Large intestine (tissue), 3 donors: ENCODE data around the gene MARCKS. TPM values are rescaled to one million over a fixed set of nuclear protein-coding genes. Genes with fewer than 3 reads are reported as not detected.

Experiments used
- DNase-seq, 2 donors: peaks; one replicate each; pipeline versions ENCODE4 v3.0.0 to v3.0.0-alpha.2; 2013
- H3K27ac ChIP-seq: one replicate; pipeline ENCODE4 v1.5.1; 2013; ENCODE audit warnings: low read length
- H3K27me3 ChIP-seq: 2 replicates; pipeline ENCODE4 v1.6.1; 2013; ENCODE audit warnings: low read length; ENCODE audit not compliant: control insufficient read depth, insufficient read depth
- H3K36me3 ChIP-seq: 2 replicates; pipeline ENCODE4 v1.6.1; 2013; ENCODE audit warnings: low read length; ENCODE audit not compliant: control insufficient read depth, insufficient read depth
- H3K4me1 ChIP-seq: one replicate; pipeline ENCODE4 v1.6.1; 2013; ENCODE audit warnings: low read length; ENCODE audit not compliant: control insufficient read depth, insufficient read depth
- H3K4me3 ChIP-seq: one replicate; pipeline ENCODE4 v1.5.1; 2013; ENCODE audit warnings: low read length
- H3K9me3 ChIP-seq: one replicate; pipeline ENCODE4 v1.6.1; 2013; ENCODE audit warnings: mild to moderate bottlenecking, low read depth, low read length, moderate library complexity; ENCODE audit not compliant: control insufficient read depth
- WGBS: methylation state at CpG from one replicate; pipeline ENCODE4 v1.1.5; 2013; ENCODE audit warnings: low lambda C conversion rate; ENCODE audit not compliant: insufficient coverage; 5-methylcytosine and 5-hydroxymethylcytosine counted together
- polyA plus RNA-seq: library from polyadenylated mRNA; unstranded; fragments of 120-200 nt; gene quantifications from one replicate; pipeline ENCODE4 v1.2.1, GENCODE V29; 2013

The MARCKS gene
- polyA plus RNA-seq, 1 donor = 97.6 TPM

DNA sequence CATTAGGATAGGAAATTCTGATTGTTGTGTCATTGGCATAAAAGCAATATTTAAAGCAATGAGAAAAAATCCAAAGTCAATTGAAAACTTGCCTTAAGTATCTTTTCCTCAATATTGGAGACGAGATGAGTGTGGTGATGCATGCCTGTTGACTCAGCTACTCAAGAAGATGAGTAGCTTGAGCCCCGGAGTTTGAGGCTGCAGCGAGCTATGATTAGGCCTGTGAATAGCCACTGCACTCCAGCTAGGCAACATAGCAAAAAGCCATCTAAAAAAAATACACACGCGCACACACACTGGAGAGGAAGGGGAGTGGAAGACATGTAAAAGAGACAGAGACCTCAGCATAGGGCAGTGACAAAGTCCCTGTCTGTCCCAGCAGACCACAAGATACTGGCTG, 9.7 kb upstream of the MARCKS start:
- Histone ChIP-seq H3K4me3 (no peak overlapping the region), H3K36me3 (no peaks in the 10 kb centered on the region), H3K27me3 (no peaks in the 10 kb centered on the region), H3K4me1 (no peaks in the 10 kb centered on the region), H3K27ac (no peak overlapping the region), H3K9me3 (no peaks in the 10 kb centered on the region)
- 100% methylated on average over 1 of the region's 5 CpGs for WGBS
- DNase-seq = no peak

- DNase-seq = no peak
- Histone ChIP-seq H3K4me3 (no peak overlapping the region), H3K9me3 (no peaks in the 10 kb centered on the region), H3K27me3 (no peaks in the 10 kb centered on the region), H3K27ac (no peak overlapping the region), H3K4me1 (no peaks in the 10 kb centered on the region), H3K36me3 (no peaks in the 10 kb centered on the region)
Observed at GRCh38 chr6:113848280-113848679, 8.9 kb upstream of the MARCKS start.

DNA sequence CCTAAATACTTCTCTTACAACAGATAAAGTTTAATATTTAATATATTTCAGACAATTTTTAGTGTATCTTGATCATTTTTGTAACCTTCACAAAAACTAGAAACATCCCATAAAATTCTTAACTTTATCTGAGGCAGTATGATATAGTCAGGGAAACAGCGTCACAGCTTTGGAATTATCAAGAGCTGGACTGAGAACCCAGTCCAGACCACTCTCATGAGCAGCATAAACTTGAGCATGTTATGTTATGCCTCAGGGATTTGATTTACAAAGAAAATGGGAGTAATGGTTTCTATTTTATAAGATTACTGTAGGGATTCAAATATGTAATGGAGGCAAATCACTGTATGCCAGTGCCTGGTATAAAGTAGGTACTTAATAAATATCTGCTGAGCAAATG, 8.3 kb upstream of the MARCKS start:
- H3K4me1 ChIP-seq = peaks cover under 1% of the 10 kb centered on the region
- H3K9me3 ChIP-seq = no peaks in the 10 kb centered on the region
- no peak overlapping the region for H3K27ac ChIP-seq
- H3K27me3 ChIP-seq = no peaks in the 10 kb centered on the region
- no peaks in the 10 kb centered on the region for H3K36me3 ChIP-seq
- 83% methylated on average over 1 of the region's 1 CpG for WGBS
- DNase-seq = no peak
- H3K4me3 ChIP-seq = no peak overlapping the region

GRCh38 chr6:113853252-113853651, 3.9 kb upstream of the MARCKS start:
- 100% methylated on average over 1 of the region's 3 CpGs for WGBS
- Histone ChIP-seq H3K9me3 (no peaks in the 10 kb centered on the region), H3K27me3 (no peaks in the 10 kb centered on the region), H3K36me3 (no peaks in the 10 kb centered on the region), H3K27ac (no peak overlapping the region), H3K4me3 (no peak overlapping the region), H3K4me1 (peaks cover 5% of the 10 kb centered on the region)
- DNase-seq = no peak

DNA sequence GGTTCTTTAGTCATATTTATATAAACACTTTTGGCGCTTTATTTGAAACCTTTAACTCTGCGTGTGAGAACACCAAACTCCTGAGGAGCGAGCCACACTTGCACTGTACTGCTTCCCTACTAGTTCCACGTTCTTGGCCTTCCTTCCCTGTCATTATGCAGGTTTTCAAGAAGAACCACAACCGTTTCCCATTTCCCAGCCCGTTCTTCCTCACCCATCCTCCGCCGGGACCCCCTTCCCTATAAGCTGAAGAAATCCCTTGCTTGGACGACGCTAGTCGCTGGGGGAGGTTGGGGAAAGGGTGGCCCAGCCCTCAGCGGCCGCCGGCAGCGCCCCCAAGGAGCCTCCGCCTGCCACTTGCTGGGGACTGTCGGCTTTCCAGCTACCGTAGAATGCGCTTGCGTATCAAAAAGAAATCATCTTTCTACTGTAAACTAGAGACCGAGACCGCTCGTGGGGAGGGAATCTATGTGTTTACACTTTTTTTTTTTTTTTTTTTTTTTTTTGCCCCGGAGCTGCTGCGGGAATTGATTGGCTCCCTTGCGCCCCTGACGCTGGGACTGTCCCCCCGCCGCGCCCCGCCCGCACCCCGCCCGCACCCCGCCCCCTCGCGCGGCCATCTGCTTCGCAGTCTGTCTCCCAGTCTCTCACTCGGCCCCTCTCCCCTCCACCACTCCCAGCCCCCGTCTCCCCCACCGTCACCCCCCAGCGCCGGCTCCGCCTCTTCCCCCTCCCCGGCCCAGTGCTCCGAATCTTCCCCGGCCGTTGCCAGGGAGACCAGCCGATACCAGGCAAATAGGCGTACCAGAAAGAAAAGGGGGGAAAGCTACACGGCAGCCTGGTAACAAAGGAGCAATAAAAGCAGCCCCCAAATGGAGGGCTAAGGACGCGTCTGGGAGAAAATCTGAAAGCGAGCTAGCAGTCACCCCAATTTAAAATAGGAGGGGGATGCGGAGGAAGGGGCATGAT, 2.3 kb upstream of the MARCKS start:
- Histone ChIP-seq H3K4me3 (peak overlapping the region; percentile 93), H3K27ac (peak overlapping the region; percentile 86), H3K4me1 (peaks cover 5% of the 10 kb centered on the region), H3K36me3 (no peaks in the 10 kb centered on the region), H3K27me3 (no peaks in the 10 kb centered on the region), H3K9me3 (no peaks in the 10 kb centered on the region)
- WGBS = no CpG with 5 or more reads among the region's 56 CpGs
- DNase-seq = peak; percentile 74 to 88

DNA sequence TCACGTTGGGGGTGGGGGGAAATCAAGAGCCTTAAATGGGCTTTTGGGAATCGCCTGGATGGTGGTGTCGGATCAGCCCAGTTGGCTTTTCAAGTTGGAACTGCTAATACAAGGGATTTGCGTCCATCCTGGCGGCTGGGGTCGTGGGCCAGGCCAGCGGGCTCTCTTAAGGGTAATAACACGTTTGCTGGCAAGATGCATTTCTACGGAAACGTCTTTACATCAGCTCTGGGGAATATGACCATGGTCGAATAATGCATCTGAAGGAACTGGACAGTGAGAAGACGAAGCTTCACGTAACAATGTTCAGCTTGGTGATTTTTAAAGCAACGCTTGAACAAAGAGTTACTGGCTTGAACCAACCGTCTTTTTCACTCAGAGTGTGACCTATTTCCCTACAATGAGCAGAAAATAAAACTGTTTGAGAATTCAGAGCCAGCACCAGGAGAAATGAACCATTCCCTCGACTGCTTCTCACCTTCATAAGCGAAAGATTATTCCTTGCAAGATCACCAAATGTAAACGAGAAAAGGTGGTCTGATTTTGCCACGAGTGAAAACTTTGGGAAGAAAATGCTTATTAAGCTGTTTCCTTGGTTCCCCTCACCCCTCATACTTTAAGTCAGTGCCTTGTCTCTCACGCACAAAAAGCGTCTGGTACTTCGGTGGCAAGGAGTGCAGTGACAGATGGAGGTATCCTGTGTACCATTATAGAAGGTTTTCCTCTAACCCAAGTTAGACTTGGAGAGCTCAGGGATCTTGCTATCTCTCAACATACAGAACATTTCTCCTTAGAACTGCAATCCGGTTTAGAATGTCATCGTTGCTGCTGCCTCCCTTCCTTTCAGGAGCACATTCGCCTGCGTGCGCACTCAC, 1.4 kb upstream of the MARCKS start:
- H3K4me3 ChIP-seq = peak overlapping the region; percentile 93
- H3K27me3 ChIP-seq = no peaks in the 10 kb centered on the region
- peak overlapping the region; percentile 86 for H3K27ac ChIP-seq
- peak; percentile 38 to 81 for DNase-seq
- no CpG with 5 or more reads among the region's 27 CpGs for WGBS
- no peaks in the 10 kb centered on the region for H3K9me3 ChIP-seq
- no peaks in the 10 kb centered on the region for H3K36me3 ChIP-seq
- peaks cover 6% of the 10 kb centered on the region for H3K4me1 ChIP-seq

DNA sequence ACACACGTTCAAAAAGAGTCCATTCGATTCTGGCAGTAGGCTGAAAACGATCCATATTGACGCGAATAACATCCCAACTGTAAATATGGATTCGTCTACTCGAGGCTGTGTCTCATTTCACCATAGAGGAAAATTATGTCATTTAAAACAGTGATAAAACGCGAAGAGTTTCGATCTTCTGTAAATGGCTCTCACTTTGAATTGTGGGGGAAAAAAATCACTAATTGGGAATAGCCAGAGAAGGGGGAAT, 845 bp upstream of the MARCKS start:
- Histone ChIP-seq H3K4me3 (peak overlapping the region; percentile 93), H3K4me1 (peaks cover 7% of the 10 kb centered on the region), H3K27ac (peak overlapping the region; percentile 86), H3K9me3 (no peaks in the 10 kb centered on the region), H3K36me3 (no peaks in the 10 kb centered on the region), H3K27me3 (no peaks in the 10 kb centered on the region)
- DNase-seq = no peak
- no CpG with 5 or more reads among the region's 10 CpGs for WGBS

- no peaks in the 10 kb centered on the region for H3K9me3 ChIP-seq
- H3K4me3 ChIP-seq = peak overlapping the region; percentile 93
- peak; percentile 50 to 71 for DNase-seq
- WGBS = 0% methylated on average over 1 of the region's 43 CpGs
- H3K27ac ChIP-seq = peak overlapping the region; percentile 97
- no peaks in the 10 kb centered on the region for H3K27me3 ChIP-seq
- H3K36me3 ChIP-seq = no peaks in the 10 kb centered on the region
- H3K4me1 ChIP-seq = peaks cover 7% of the 10 kb centered on the region
Observed at GRCh38 chr6:113857556-113858479, 673 bp downstream of the MARCKS start.

- peak overlapping the region; percentile 93 for H3K4me3 ChIP-seq
- H3K27me3 ChIP-seq = no peaks in the 10 kb centered on the region
- peak overlapping the region; percentile 97 for H3K27ac ChIP-seq
- no peaks in the 10 kb centered on the region for H3K36me3 ChIP-seq
- H3K4me1 ChIP-seq = peaks cover 7% of the 10 kb centered on the region
- no CpG with 5 or more reads among the region's 67 CpGs for WGBS
- no peaks in the 10 kb centered on the region for H3K9me3 ChIP-seq
- DNase-seq = peak; percentile 94 to 95
Observed at GRCh38 chr6:113858480-113859348, 1.6 kb downstream of the MARCKS start.
